NT2/D1 (cell line): Measurements from ENCODE around the gene FBXO8.

ENCODE experiments used
- SUZ12 ChIP-seq: IDR thresholded peaks from 2 replicates; pipeline ENCODE4 v1.6.1; 2011; ENCODE audit not compliant: insufficient read length, insufficient read depth; ENCODE audit errors: extremely low read depth
- ZNF274 ChIP-seq: IDR thresholded peaks from 2 replicates; pipeline ENCODE4 v1.6.1; 2011; ENCODE audit warnings: mild to moderate bottlenecking, low read depth, low read length

- TF ChIP-seq SUZ12 (no peak), ZNF274 (no peak)
These were observed 54.5 kb downstream of the FBXO8 start for GRCh38 chr4:174228988-174229387.
